Upper lobe of right lung (tissue), 1 donor: ENCODE data around the gene ZNRF3. TPM values are rescaled to one million over a fixed set of nuclear protein-coding genes. Genes with fewer than 3 reads are reported as not detected.

Experiments used
- ATAC-seq: fragments of 200-7000 bp; cut with Tn5 transposase; one replicate; pipeline ENCODE4 v1.9.1; 2020; ENCODE audit warnings: mild to moderate bottlenecking, moderate library complexity
- DNase-seq: peaks from one replicate; pipeline ENCODE4 v3.0.0-alpha.2; 2020
- H3K27ac ChIP-seq: fragments of 200-600 bp; one replicate; pipeline ENCODE4 v1.8.0; 2022
- H3K27me3 ChIP-seq: fragments of 200-600 bp; one replicate; pipeline ENCODE4 v1.8.0; 2022; ENCODE audit warnings: mild to moderate bottlenecking
- H3K36me3 ChIP-seq: fragments of 200-600 bp; one replicate; pipeline ENCODE4 v1.8.0; 2022
- H3K4me1 ChIP-seq: fragments of 200-600 bp; one replicate; pipeline ENCODE4 v1.8.0; 2022
- H3K4me3 ChIP-seq: fragments of 200-600 bp; one replicate; pipeline ENCODE4 v1.8.0; 2022; ENCODE audit warnings: mild to moderate bottlenecking
- H3K9me3 ChIP-seq: fragments of 200-600 bp; one replicate; pipeline ENCODE4 v1.8.0; 2022
- CTCF ChIP-seq: fragments of 200-600 bp; IDR thresholded peaks from one replicate; pipeline ENCODE4 v1.8.0; 2022; ENCODE audit warnings: antibody characterized with exemption
- intact Hi-C: fragments of 100-400 bp; cut with DNase I; formaldehyde crosslinking; loops from one replicate; pipeline ENCODE4 v1.11.0; 2022
- total RNA-seq: library from RNA; stranded (reverse); fragmentation: NEBNext Ultra II Directional; extraction: Animal tissue kit (Norgen Biotek cat#: 25700); gene quantifications from one replicate; pipeline ENCODE4 v1.2.1, GENCODE V29; 2021
- donor health status: DM: no; HTN: yes; CAD: no; lungs with severe emphysema.

Gene ZNRF3
- total RNA-seq, 1 donor from 2014 or later: 15.8 TPM

DNA sequence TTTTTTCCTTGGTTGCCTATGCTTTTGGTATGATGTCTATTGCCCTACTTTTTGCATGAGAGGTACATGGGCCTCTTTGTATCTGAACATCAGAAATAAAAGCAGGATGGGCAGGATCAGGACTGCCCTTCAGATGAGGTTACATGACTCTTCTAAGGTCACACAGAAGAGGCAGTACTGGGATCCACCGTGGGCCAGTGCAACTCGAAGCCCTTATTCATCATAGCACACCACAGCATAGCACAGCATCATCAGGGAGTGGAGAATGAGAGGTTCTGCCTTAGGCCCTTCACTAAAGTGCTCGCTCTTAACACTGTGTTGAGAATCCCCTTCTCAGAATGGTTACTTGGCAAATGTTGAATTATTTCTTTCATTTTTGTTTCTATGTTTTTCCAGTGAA is 90.0 kb downstream of the ZNRF3 start:
- DNase-seq (no peak), ATAC-seq (no peak)
- no peak for TF ChIP-seq CTCF
- Histone ChIP-seq H3K4me3 (no peak overlapping the region), H3K36me3 (no peaks in the 10 kb centered on the region), H3K27ac (no peak overlapping the region), H3K4me1 (peaks cover 14% of the 10 kb centered on the region), H3K9me3 (no peaks in the 10 kb centered on the region), H3K27me3 (no peaks in the 10 kb centered on the region)
- intact Hi-C loops: no loop called here

- no peak for TF ChIP-seq CTCF
- Histone ChIP-seq H3K27ac (peak overlapping the region; percentile 25), H3K9me3 (no peaks in the 10 kb centered on the region), H3K4me1 (peaks cover 14% of the 10 kb centered on the region), H3K36me3 (no peaks in the 10 kb centered on the region), H3K27me3 (no peaks in the 10 kb centered on the region), H3K4me3 (peak overlapping the region; percentile 14)
- ATAC-seq (no peak), DNase-seq (no peak)
- intact Hi-C loops: no loop called here
Measured at GRCh38 chr22:28977060-28977459, 93.7 kb downstream of the ZNRF3 start.

DNA sequence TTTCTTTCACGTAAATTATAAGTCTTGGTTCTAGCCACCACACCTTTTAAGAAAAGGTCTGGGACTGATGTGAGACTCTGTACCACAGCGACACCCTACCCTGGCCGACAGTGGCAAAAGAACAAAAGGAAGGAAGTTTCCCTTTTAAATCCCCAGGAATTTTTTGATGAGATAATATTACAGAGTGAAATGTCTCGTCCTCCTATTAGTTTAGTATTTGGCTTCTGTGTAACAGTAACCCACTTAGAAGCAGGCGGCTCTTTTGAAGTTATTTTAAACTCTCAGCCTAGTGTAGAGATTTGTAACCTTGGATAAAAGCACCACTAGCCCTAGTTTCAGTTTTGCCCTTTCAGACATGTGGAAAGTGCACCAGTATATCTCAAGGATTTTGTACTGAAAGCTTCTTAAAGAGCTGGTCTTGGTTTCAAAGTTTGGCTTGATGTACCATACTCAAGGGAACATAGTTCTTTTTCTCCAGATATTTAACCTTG is 94.2 kb downstream of the ZNRF3 start:
- DNase-seq (no peak), ATAC-seq (peak; percentile 62)
- H3K4me1 ChIP-seq: peaks cover 14% of the 10 kb centered on the region
- peak overlapping the region; percentile 25 for H3K27ac ChIP-seq
- no peaks in the 10 kb centered on the region for H3K27me3 ChIP-seq
- intact Hi-C loops: no loop called here
- H3K9me3 ChIP-seq: no peaks in the 10 kb centered on the region
- peak; percentile 9 for TF ChIP-seq CTCF
- peak overlapping the region; percentile 14 for H3K4me3 ChIP-seq
- no peaks in the 10 kb centered on the region for H3K36me3 ChIP-seq

GRCh38 chr22:28978158-28978557 is 94.8 kb downstream of the ZNRF3 start:
- ATAC-seq (no peak), DNase-seq (no peak)
- peak overlapping the region; percentile 25 for H3K27ac ChIP-seq
- no peaks in the 10 kb centered on the region for H3K27me3 ChIP-seq
- no peaks in the 10 kb centered on the region for H3K9me3 ChIP-seq
- intact Hi-C loops: no loop called here
- H3K4me3 ChIP-seq: peak overlapping the region; percentile 14
- H3K4me1 ChIP-seq: peaks cover 16% of the 10 kb centered on the region
- no peaks in the 10 kb centered on the region for H3K36me3 ChIP-seq
- TF ChIP-seq CTCF: no peak

DNA sequence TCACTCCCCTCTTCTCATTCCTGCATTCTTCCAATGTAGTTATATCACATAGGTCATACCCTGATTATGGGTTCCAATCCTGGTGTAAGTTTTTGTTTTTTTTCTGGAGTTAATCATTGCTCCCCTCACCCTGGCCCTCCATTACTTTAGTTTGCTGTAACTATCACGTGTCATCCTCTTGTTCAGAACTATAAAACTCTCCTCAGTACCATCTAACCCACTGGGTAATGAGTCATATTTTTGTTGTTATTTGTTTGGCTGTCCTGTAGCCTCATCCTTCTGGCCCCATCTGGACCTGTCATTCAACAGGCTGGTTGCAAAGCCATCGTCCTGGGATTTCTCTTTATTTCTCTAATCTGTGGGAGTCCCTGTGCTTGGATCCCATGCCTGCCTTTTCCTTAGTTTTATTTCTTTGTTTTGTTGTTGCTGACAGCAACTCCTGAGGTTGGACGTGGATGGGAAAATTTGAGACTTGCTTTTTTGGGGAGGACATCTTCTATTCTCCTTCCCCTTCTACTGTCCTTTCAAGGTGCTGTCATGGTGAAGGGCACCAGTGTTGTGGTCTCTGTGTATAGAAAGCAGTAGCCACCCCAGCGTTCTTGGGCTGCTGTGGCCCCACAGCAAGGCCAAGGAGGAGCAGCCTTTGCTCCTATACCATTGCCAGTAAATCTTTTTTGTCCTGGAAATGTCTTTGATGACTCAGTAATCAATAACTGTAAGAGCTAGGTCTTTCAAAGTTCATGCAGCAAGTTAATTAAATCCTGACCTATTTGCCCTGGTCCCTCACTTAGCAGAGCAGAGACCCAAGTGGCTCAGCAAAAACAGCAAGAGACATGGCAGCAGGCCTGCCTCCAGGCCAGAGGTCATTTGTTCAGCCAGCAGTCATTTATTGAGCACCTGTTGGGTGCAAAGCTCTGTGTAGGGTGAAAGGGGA is 95.8 kb downstream of the ZNRF3 start:
- Histone ChIP-seq H3K27me3 (no peaks in the 10 kb centered on the region), H3K4me1 (peaks cover 25% of the 10 kb centered on the region), H3K4me3 (no peak overlapping the region), H3K27ac (no peak overlapping the region), H3K36me3 (no peaks in the 10 kb centered on the region), H3K9me3 (no peaks in the 10 kb centered on the region)
- no peak for TF ChIP-seq CTCF
- DNase-seq (no peak), ATAC-seq (no peak)
- intact Hi-C loops: no loop called here
